WI38 (cell line): ENCODE data around the gene ZBED5.
"Not testable (repeated sequence)": the region's sequence is repeated elsewhere in the genome, so short reads cannot be mapped to it uniquely, and the experiment has no call there.

Experiments used
- H3K4me3 ChIP-seq: 2 replicates; pipeline ENCODE4 v1.5.1; 2011; ENCODE audit warnings: low read depth, mild to moderate bottlenecking, control low read depth, low read length
- TF ChIP-seq, protein P1 (sequence below): IDR thresholded peaks from 2 replicates; pipeline ENCODE4 v1.5.1; 2012; ENCODE audit warnings: low read depth, mild to moderate bottlenecking, control low read depth, low read length

ZBED5 gene

DNA sequence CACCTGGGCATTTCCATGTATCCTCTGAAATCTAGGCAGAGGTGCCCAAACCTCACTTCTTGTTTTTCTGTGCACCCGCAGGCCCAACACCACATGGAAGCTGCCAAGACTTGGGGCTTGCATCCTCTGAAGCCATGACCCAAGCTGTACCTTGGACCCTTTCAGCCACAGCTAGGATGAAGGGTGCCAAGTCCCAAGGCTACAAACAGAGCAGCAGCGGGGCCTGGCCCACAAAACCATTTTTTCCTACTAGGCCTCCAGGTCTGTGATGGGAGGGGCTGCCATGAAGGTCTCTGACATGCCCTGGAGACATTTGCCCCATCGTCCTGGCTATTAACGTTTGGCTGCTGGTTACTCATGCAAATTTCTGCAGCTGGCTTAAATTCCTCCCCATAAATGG, 28.7 kb downstream of the ZBED5 start:
- TF ChIP-seq, protein P1, sequence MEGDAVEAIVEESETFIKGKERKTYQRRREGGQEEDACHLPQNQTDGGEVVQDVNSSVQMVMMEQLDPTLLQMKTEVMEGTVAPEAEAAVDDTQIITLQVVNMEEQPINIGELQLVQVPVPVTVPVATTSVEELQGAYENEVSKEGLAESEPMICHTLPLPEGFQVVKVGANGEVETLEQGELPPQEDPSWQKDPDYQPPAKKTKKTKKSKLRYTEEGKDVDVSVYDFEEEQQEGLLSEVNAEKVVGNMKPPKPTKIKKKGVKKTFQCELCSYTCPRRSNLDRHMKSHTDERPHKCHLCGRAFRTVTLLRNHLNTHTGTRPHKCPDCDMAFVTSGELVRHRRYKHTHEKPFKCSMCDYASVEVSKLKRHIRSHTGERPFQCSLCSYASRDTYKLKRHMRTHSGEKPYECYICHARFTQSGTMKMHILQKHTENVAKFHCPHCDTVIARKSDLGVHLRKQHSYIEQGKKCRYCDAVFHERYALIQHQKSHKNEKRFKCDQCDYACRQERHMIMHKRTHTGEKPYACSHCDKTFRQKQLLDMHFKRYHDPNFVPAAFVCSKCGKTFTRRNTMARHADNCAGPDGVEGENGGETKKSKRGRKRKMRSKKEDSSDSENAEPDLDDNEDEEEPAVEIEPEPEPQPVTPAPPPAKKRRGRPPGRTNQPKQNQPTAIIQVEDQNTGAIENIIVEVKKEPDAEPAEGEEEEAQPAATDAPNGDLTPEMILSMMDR = no peak
- H3K4me3 ChIP-seq = no peak overlapping the region

GRCh38 chr11:10828402-10828801, 29.5 kb downstream of the ZBED5 start:
- H3K4me3 ChIP-seq = no peak overlapping the region
- TF ChIP-seq, protein P1 = no peak

GRCh38 chr11:10824888-10825287, 33.0 kb downstream of the ZBED5 start:
- TF ChIP-seq, protein P1 = no peak
- H3K4me3 ChIP-seq = no peak overlapping the region

DNA sequence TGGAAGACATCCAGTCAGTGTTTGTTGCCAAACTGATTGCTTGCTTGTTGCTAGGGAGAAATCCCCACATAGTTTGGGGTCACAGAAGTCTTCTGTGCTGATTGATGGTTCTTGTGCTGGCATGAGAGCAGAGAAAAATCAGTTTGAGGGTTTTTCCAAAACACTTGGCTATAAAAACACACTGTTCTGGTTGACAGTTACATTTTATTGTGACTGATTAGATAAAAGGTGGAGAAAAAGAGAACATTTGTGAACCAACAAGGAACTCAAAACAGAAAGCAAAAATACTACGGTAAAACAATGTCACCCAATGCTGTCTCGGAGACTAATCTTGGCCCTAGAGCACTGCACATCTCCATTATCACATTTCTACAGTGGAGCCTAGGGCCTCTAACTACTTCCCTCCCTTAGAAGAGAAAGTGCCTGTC, 34.7 kb downstream of the ZBED5 start:
- H3K4me3 ChIP-seq = no peak overlapping the region

DNA sequence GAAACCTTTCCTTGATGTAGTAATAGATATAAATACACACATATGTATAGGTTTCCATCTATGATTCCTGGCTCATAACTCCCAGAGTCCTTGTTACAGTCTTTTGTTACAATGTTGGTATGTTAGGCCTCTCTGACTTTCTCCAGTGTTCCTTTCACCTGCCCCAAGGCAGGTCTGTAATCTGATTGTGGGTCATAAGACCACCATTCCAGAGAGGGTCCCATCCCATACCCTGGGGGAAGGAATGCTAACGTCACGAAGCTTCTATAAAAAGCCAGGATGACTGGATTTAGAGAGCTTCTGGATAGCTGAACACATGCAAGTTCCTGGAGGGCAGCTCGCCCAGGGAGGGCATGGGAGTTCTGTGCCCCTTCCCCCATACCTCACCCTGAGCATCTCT, 35.4 kb downstream of the ZBED5 start:
- not testable (repeated sequence) for H3K4me3 ChIP-seq

More for the DNA sequence above, 34.7 kb downstream of the ZBED5 start:
- TF ChIP-seq, protein P1 = no peak

- no peak overlapping the region for H3K4me3 ChIP-seq
- TF ChIP-seq, protein P1 = no peak
Measured at GRCh38 chr11:10818594-10818993, 39.3 kb downstream of the ZBED5 start.

- TF ChIP-seq, protein P1 = no peak
Measured at GRCh38 chr11:10813945-10814344, 43.9 kb downstream of the ZBED5 start.

More at GRCh38 chr11:10813945-10814344, 43.9 kb downstream of the ZBED5 start:
- H3K4me3 ChIP-seq = no peak overlapping the region
